VCaP (cell line): ENCODE data around the gene SMARCD1.
"Not testable (repeated sequence)": the region's sequence is repeated elsewhere in the genome, so short reads cannot be mapped to it uniquely, and the experiment has no call there.

Experiments
- H3K27ac ChIP-seq: fragments of 450-650 bp; 2 replicates; pipeline ENCODE4 v1.5.1; 2017
- CTCF ChIP-seq: fragments of 450-650 bp; conservative IDR thresholded peaks from 2 replicates; pipeline ENCODE4 v1.5.1; 2017; ENCODE audit warnings: mild to moderate bottlenecking, moderate library complexity

SMARCD1 gene

GRCh38 chr12:50142993-50143392 is 57.9 kb downstream of the SMARCD1 start:
- no peak for TF ChIP-seq CTCF
- no peak overlapping the region for H3K27ac ChIP-seq

- TF ChIP-seq CTCF: no peak
- no peak overlapping the region for H3K27ac ChIP-seq
These were observed 60.3 kb downstream of the SMARCD1 start for GRCh38 chr12:50145439-50145838.

GRCh38 chr12:50147281-50147680 is 62.1 kb downstream of the SMARCD1 start:
- no peak for TF ChIP-seq CTCF

DNA sequence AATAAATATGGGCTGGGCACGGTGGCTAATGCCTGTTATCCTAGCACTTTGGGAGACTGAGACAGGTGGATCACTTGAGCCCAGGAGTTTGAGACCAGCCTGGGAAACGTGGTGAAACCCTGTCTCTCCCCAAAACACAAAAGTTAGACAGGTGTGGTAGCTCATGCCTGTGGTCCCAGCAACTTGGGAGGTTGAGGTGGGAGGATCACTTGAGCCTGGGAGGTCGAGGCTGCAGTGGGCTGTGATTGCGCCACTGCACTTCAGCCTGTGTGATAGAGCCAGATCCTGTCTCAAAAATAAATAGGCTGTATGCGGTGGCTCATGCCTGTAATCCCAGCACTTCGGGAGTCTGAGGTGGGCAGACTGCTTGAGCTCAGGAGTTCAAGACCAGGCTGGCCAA is 62.9 kb downstream of the SMARCD1 start:
- not testable (repeated sequence) for H3K27ac ChIP-seq

More at GRCh38 chr12:50147281-50147680, 62.1 kb downstream of the SMARCD1 start:
- no peak overlapping the region for H3K27ac ChIP-seq

- H3K27ac ChIP-seq: no peak overlapping the region
- no peak for TF ChIP-seq CTCF
These were observed 64.2 kb downstream of the SMARCD1 start for GRCh38 chr12:50149311-50149710.
